ENCODE measurements around the gene HAND1. TPM values are rescaled to one million over a fixed set of nuclear protein-coding genes. Genes with fewer than 3 reads are reported as not detected.

The HAND1 gene
- total and polyA plus RNA-seq, 9 of the 15 experiments (the other 6 are each of a cell fraction or from before 2014, with no cell fraction given) = not detected

GRCh38 chr5:154505567-154505966 lies 27.5 kb upstream of the HAND1 start:
- Histone ChIP-seq H3K4me3 (no peak overlapping the region), H3K9ac (ENCODE audit: insufficient read depth in 1 of 2, low read depth in 2 of 2, low read length in 2 of 2) (no peak overlapping the region), H3K9me1 (ENCODE audit: control insufficient read depth, insufficient read depth, low read length) (no peaks in the 10 kb centered on the region), H2AFZ (ENCODE audit: low read depth, low read length) (no peak overlapping the region), H3K27ac (ENCODE audit: extremely low read depth, low read depth, low read length) (no peak overlapping the region), H3K79me2 (ENCODE audit: control insufficient read depth, insufficient read depth, low read length) (no peaks in the 10 kb centered on the region), H3K4me2 (ENCODE audit: insufficient read depth, low read length) (no peak overlapping the region), H3K36me3 (ENCODE audit: control insufficient read depth, insufficient read depth, low read length) (no peaks in the 10 kb centered on the region), H3K4me1 (replicated peaks in 1 of 2; ENCODE audit: control insufficient read depth in 2 of 2, insufficient read depth in 2 of 2, low read length in 2 of 2) (no peaks in the 10 kb centered on the region), H3K27me3 (ENCODE audit: control insufficient read depth in 2 of 2, insufficient read depth in 2 of 2, low read length in 2 of 2) (peaks cover 28 to 60% of the 10 kb centered on the region in 2 experiments), H4K20me1 (replicated peaks; ENCODE audit: control insufficient read depth, insufficient read depth, low read length) (no peaks in the 10 kb centered on the region), H3K9me3 (replicated peaks; ENCODE audit: control insufficient read depth, insufficient read depth, low read depth, low read length) (no peaks in the 10 kb centered on the region)
- no peak; the same call in 2 of the 3 replicates for ATAC-seq
- no peak for DNase-seq (ENCODE audit: extremely low read depth in 1 of 4, low spot score in 3 of 4)
- no TSS peak for BruUV-seq (replicated peaks)
- no peak for TF ChIP-seq CBFA2T3 (IDR thresholded peaks at IDR 0.05)
- TF ChIP-seq CHD1 (IDR thresholded peaks at IDR 0.05; ENCODE audit: low read length) = no peak
- no peak for TF ChIP-seq ZBTB17 (CRISPR knock-in tag; IDR thresholded peaks at IDR 0.05)
- peak; percentile 38; the same call in 1 of the 2 replicates for TF ChIP-seq RFX1 (IDR thresholded peaks at IDR 0.05)
- intact Hi-C loops (cut with micrococcal nuclease) (no loop called here), in situ Hi-C loops (cut with MboI) (no loop called here)
- ChIA-PET CTCF (ENCODE audit: low intra/inter-chr PET ratio) (no interaction called here), POLR2A (interaction anchor here (0.7 kb wide), 2 partner anchors 497 to 682 kb away, joined by 3 read pairs; no protein-coding TSS in a partner anchor)
- 4% methylated on average over 10 of the region's 10 CpGs for WGBS (ENCODE audit: insufficient coverage, low coverage, missing lambda C conversion rate)
- FAIRE-seq = no peak

- ATAC-seq (no peak), FAIRE-seq (no peak), DNase-seq (ENCODE audit: extremely low read depth in 1 of 4, low spot score in 3 of 4) (no peak)
- POLR2A ChIA-PET = interaction anchor here (0.7 kb wide), 1 partner anchor 1736 kb away, joined by 3 read pairs; no protein-coding TSS in a partner anchor
- Histone ChIP-seq H3K9ac (ENCODE audit: insufficient read depth in 1 of 2, low read depth in 2 of 2, low read length in 2 of 2) (no peak overlapping the region), H3K4me2 (ENCODE audit: insufficient read depth, low read length) (no peak overlapping the region), H4K20me1 (replicated peaks; ENCODE audit: control insufficient read depth, insufficient read depth, low read length) (peaks cover 2% of the 10 kb centered on the region; the same call in 1 of the 2 replicates), H3K9me1 (ENCODE audit: control insufficient read depth, insufficient read depth, low read length) (no peaks in the 10 kb centered on the region), H3K27me3 (ENCODE audit: control insufficient read depth in 2 of 2, insufficient read depth in 2 of 2, low read length in 2 of 2) (peaks cover 31 to 64% of the 10 kb centered on the region in 2 experiments), H3K4me1 (replicated peaks in 1 of 2; ENCODE audit: control insufficient read depth in 2 of 2, insufficient read depth in 2 of 2, low read length in 2 of 2) (no peaks in the 10 kb centered on the region), H3K27ac (ENCODE audit: extremely low read depth, low read depth, low read length) (no peak overlapping the region), H3K9me3 (replicated peaks; ENCODE audit: control insufficient read depth, insufficient read depth, low read depth, low read length) (no peaks in the 10 kb centered on the region), H2AFZ (ENCODE audit: low read depth, low read length) (no peak overlapping the region), H3K36me3 (ENCODE audit: control insufficient read depth, insufficient read depth, low read length) (no peaks in the 10 kb centered on the region), H3K4me3 (no peak overlapping the region), H3K79me2 (ENCODE audit: control insufficient read depth, insufficient read depth, low read length) (no peaks in the 10 kb centered on the region)
- intact Hi-C loops (cut with micrococcal nuclease) = no loop called here
- CTCF ChIA-PET (ENCODE audit: low intra/inter-chr PET ratio) = no interaction called here
- 5% methylated on average over 2 of the region's 2 CpGs for WGBS (ENCODE audit: insufficient coverage, low coverage, missing lambda C conversion rate)
- in situ Hi-C loops (cut with MboI) = no loop called here
- BruUV-seq (replicated peaks) = no TSS peak
- TF ChIP-seq ZNF124 (CRISPR knock-in tag; IDR thresholded peaks at IDR 0.05) (no peak), HNRNPK (IDR thresholded peaks at IDR 0.05; ENCODE audit: low read depth, low read length, poor library complexity, severe bottlenecking) (no peak), MAX (CRISPR knock-in tag; IDR thresholded peaks at IDR 0.05) (no peak), HNRNPH1 (optimal IDR thresholded peaks at IDR 0.05; ENCODE audit: low read depth, low read length) (no peak), POLR2AphosphoS2 (IDR thresholded peaks at IDR 0.05; ENCODE audit: low read length) (no peak), ZNF551 (CRISPR knock-in tag; IDR thresholded peaks at IDR 0.05) (no peak)
These were observed 25.6 kb upstream of the HAND1 start for GRCh38 chr5:154503698-154504039.
